ENCODE measurements around the gene CDC42EP5.
"Not testable (repeated sequence)": the region's sequence is repeated elsewhere in the genome, so short reads cannot be mapped to it uniquely, and the experiment has no call there.

CDC42EP5 gene

GRCh38 chr19:54446349-54446748 lies 26.7 kb downstream of the CDC42EP5 start:
- not testable (repeated sequence) for DNase-seq

DNA sequence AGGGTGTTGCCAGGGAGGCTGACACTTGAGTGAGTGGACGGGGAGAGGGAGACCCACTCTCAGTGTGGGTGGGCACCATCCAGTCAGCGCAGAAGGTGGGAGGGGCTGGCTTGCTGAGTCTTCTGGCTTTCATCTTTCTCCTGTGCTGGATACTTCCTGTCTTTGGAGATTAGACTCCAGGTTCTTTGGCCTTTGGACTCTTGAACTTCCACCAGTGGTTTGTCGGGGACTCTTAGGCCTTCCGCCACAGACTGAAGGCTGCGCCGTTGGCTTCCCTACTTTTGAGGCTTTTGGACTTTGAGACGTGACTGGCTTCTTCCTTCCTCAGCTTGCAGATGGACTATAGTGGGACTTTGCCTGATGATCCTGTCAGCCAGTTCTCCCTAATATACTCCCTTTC lies 28.4 kb downstream of the CDC42EP5 start:
- DNase-seq = no peak

- no peak for DNase-seq
Observed at GRCh38 chr19:54440641-54441040, 32.5 kb downstream of the CDC42EP5 start.

GRCh38 chr19:54439174-54439851 lies 33.8 kb downstream of the CDC42EP5 start:
- peak; percentile 28 for DNase-seq

DNA sequence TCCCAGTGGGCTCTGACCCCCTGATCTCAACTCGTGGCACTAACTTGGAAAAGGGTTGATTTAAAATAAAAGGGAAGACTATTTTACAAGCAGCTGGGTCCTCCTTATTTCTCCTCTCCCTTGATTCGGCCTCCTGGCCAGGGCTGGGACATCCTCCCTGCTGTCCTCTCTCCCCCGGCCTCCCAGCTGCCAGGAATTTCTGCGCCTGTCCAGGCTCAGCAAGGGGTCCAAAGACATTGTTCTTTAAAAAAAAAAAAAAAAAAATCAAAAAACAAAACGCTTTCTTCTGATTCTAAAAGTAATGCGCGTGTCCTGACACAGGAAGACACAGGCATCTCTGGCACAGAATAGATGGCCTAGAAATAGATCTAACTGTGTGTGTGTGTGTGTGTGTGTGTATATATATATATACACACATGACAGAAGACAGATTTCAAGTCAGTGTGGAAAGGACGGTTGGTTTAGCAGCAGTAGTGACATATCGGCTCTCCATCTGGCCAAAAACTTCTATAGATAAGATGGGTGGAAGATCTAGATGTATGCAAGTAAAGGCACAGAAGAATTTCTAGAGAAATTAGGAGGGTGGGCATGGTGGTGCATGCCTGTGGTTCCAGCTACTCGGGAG lies 36.4 kb downstream of the CDC42EP5 start:
- DNase-seq = no peak

- DNase-seq = no peak
Observed at GRCh38 chr19:54436031-54436523, 37.0 kb downstream of the CDC42EP5 start.

GRCh38 chr19:54435551-54436016 lies 37.5 kb downstream of the CDC42EP5 start:
- no peak for DNase-seq

DNA sequence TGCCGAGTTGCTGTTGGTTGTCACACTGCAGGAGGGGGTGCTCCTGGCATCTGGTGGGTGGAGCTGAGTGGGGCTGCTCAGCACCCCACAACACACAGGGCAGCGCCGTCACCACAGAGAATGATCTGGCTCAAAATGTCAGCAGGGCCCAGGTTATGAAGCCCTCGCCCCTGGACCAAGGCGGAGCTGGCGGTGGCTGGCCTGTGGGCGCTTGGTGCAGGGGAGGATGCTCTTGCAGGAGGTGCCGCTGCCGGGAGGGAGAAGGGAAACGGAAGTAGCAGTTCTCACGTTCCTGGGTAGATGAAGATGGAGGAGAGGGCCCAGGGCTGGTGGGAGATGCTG lies 38.3 kb downstream of the CDC42EP5 start:
- no peak for DNase-seq

DNA sequence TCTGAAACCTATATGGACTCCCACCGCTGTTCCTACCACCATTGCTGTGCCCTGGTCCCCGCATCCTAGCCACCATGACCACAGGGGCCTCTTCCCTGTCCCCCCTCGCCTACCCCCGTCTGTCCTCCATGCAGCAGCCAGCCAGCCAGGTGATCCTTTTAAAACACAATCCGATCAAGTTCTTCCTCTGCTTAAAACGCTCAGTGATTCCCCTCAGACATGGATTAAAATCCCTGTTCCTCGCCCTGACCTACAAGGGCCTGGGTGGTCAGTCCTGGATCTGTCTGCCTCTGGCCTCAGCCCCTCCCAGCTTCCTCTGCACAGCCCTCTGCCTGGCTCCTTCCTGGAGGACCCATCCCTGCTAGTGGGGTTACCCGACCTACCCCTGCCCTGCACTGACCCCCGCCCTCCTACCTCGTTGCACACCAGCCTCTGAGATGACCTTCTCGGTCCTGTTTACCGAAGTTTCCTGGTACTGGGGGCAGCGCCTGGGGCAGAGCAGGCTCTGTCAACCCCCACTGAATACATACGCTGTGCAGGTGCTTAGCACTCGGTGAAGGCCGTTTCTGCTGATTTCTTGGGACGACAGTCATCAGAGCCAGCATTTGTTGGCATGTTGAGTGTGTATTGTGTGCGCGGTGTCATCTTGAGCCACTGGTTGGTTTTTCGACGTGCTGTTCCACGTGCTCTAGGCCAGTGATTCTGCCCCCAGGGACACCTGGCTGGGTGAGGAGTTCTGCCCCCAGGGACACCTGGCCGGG lies 38.8 kb downstream of the CDC42EP5 start:
- no peak for DNase-seq

GRCh38 chr19:54433697-54434096 lies 39.4 kb downstream of the CDC42EP5 start:
- DNase-seq = no peak

DNA sequence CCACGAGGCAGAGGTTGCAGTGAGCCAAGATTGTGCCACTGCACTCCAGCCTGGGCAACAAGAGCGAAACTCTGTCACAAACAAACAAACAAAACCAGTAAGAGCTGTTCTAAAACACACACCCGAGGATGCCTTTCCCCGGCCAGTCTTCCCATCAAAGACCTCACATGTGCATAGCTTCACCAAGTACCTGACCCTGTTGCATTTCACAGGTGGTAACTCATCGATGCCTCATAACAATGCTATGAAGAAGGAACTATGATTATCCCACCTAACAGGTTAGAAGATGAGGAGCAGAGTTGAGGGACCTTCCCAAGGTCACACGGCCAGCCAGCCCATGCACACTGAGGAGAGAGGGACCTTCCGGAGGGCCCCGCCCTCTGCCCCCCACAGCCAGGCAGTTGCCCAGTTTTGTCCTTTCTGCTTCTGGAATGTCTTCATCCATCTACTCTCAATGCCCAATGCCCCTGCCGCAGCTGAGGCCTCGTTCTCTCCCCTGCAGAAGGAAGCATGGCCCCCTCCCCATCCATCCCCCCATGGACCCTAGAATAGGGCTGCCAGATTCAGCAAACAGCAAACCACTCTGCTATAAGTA lies 40.9 kb downstream of the CDC42EP5 start:
- DNase-seq = no peak

- DNase-seq = no peak
Observed at GRCh38 chr19:54431255-54431838, 41.7 kb downstream of the CDC42EP5 start.

GRCh38 chr19:54430306-54431254 lies 42.5 kb downstream of the CDC42EP5 start:
- peak; percentile 45 for DNase-seq

DNA sequence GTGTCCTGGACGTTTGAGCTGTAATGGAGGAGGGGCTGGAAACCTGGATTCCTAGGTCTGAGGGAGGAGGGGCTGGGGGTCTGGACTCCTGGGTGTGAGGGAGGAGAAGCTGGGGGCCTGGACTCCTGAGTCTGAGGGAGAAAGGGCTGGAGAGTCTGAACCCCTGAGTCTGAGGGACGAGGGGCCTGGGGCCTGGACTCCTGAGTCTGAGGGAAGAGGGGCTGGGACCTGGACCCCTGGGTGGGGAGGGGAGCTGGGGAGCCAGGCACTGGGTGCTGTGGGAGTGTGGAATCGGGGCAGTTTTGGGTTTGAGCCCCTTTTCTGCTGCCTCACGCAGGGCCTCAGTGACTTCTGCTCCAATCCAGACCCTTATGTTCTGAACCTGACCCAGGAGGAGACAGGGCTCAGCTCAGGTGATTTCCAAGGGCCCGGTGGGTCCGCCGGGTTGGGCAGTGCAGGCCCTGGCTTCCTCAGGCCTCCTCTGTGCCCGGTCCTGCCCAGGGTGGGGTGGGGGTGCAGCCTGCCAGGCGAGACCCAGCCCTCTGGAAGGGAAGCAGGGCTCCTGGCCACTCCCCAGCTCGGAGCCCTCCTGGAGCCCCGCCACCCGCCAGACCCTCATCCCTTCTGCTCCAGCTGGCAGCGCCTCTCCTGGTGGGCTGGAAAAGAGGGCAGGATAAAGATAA lies 43.4 kb downstream of the CDC42EP5 start:
- DNase-seq = no peak

- no peak for DNase-seq
Observed at GRCh38 chr19:54429176-54429495, 44.0 kb downstream of the CDC42EP5 start.

DNA sequence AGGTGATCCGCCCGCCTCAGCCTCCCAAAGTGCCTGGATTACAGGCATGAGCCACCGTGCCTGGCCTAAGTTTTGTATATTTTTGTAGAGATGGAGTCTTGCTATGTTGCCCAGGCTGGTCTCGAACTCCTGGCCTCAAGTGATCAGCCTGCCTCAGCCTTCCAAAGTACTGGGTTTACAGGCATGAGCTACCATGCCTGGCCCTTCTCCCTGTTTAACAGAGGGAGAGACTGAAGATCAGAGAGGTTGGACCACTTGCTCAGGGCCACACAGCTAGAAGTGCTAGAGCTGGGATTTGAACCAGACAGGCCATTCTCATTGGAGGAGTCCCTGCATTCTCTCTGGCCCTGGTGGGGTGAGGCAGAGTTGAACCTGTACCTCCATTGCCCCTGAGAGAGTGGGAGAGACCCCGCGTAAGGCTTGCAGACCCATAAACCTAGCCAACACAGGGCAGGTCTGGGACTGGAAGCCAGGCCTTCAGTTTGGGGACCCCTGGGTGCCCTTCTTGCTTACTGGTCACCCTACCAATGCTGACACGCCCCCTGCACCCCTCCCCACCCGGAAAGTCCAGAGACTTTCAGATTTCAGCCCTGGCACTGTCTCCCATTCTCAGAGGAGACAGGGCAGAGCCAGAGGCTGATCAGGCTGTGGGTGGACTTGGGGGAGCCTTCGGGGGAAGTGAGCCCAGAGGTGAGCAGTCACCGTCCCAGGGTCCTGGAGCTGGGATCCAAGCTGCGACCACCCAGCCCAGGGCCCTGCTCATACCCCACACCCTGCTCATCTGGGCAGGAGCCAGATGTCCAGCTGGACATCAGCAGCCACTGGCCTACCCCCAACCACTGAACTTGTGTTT lies 44.5 kb downstream of the CDC42EP5 start:
- no peak for DNase-seq

GRCh38 chr19:54427586-54427985 lies 45.5 kb downstream of the CDC42EP5 start:
- no peak for DNase-seq

DNA sequence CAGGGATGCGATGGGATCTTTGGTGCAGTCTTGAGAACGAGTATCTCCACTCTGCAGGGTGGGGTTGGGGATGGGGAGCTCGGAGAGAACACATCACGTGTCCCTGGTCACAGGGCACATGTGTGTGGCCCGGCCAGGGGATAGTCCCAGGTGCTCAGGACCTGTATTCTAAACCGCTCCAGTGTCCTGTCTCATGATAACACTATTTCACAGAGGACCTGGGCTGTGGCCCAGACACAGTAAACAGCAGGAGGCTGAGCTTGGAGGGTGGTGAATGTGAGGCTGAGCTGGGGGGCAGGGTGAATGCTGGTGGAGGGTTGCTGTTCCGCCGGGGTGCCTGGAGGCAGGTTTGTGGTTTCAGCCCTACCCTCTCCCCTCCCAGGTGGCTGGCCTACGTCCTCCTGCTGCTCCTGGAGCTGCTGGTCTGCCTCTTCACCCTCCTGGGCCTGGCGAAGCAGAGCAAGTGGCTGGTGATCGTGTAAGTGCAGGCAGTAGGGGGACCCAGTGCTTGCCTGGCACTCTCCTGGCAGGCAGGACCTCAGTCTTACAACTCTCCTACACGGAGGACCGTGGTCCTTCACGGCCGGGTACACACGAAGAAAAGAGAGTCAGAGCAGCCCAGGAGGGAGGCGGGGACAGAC lies 46.7 kb downstream of the CDC42EP5 start:
- DNase-seq = no peak

DNA sequence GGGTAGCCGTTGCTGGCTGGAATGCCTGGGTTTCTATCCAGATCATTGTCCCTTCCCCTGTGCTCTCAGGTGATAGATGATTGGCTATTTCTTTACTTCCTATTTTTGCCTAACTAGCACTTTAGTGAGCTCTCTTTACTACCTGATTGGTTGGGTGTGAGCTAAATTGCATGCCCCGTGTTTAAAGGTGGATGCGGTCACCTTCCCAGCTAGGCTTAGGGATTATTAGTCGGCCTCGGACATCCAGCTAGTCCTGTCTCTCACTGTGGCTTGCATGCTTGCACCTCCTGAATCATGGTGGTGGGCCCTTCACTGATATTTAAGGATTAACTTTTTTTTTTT lies 47.7 kb downstream of the CDC42EP5 start:
- no peak for DNase-seq

Data from stimulated activated CD4-positive, alpha-beta T cell treated with anti-CD3 and anti-CD28 coated beads, Interleukin-4, amount 100 ng/mL, for 24 hours (primary cell).